Breast epithelium (tissue), 3 donors: ENCODE measurements around the gene HTT-AS.

ENCODE experiments used
- POLR2A ChIP-seq: fragments of 450-650 bp; IDR thresholded peaks from one replicate; pipeline ENCODE4 v1.6.1; 2016; ENCODE audit warnings: antibody characterized with exemption, mild to moderate bottlenecking, moderate library complexity
- POLR2AphosphoS5 ChIP-seq, 3 donors: sonication (generic); formaldehyde crosslinking; IDR thresholded peaks; one replicate each; pipeline ENCODE4 v1.6.1; 2017; ENCODE audit warnings: antibody characterized with exemption in 3 of 3
- TF ChIP-seq, protein P1 (sequence below), 3 donors: fragments of 450-650 bp; IDR thresholded peaks; one replicate each; pipeline ENCODE4 v1.5.1; 2016 to 2017; ENCODE audit warnings: antibody characterized with exemption in 3 of 3, mild to moderate bottlenecking in 3 of 3, moderate library complexity in 3 of 3

DNA sequence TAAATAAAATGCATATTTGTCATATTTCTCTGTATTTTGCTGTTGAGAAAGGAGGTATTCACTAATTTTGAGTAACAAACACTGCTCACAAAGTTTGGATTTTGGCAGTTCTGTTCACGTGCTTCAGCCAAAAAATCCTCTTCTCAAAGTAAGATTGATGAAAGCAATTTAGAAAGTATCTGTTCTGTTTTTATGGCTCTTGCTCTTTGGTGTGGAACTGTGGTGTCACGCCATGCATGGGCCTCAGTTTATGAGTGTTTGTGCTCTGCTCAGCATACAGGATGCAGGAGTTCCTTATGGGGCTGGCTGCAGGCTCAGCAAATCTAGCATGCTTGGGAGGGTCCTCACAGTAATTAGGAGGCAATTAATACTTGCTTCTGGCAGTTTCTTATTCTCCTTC is 3.5 kb upstream of the HTT-AS start:
- TF ChIP-seq, protein P1, sequence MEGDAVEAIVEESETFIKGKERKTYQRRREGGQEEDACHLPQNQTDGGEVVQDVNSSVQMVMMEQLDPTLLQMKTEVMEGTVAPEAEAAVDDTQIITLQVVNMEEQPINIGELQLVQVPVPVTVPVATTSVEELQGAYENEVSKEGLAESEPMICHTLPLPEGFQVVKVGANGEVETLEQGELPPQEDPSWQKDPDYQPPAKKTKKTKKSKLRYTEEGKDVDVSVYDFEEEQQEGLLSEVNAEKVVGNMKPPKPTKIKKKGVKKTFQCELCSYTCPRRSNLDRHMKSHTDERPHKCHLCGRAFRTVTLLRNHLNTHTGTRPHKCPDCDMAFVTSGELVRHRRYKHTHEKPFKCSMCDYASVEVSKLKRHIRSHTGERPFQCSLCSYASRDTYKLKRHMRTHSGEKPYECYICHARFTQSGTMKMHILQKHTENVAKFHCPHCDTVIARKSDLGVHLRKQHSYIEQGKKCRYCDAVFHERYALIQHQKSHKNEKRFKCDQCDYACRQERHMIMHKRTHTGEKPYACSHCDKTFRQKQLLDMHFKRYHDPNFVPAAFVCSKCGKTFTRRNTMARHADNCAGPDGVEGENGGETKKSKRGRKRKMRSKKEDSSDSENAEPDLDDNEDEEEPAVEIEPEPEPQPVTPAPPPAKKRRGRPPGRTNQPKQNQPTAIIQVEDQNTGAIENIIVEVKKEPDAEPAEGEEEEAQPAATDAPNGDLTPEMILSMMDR (IDR thresholded peaks at IDR 0.05) = no peak
- TF ChIP-seq POLR2A (no peak), POLR2AphosphoS5 (IDR thresholded peaks at IDR 0.05) (no peak)
